SJSA1 (cell line): ENCODE measurements around the gene NOXA1. TPM values are rescaled to one million over a fixed set of nuclear protein-coding genes. Genes with fewer than 3 reads are reported as not detected.
"Not testable (repeated sequence)": the region's sequence is repeated elsewhere in the genome, so short reads cannot be mapped to it uniquely, and the experiment has no call there.

Experiments used
- DNase-seq, 2 experiments: peaks; one replicate each; pipeline ENCODE4 v3.0.0-alpha.2; 2015 to 2020; ENCODE audit warnings: low spot score in 2 of 2, low read depth in 1 of 2
- H3K27ac ChIP-seq: fragments of 250-450 bp; sonication (Bioruptor Pico); 2 replicates; pipeline ENCODE4 v1.5.1; 2020; ENCODE audit warnings: mild to moderate bottlenecking, moderate library complexity
- H3K27me3 ChIP-seq: fragments of 250-450 bp; sonication (Bioruptor Pico); replicated peaks from 2 replicates; pipeline ENCODE4 v1.5.1; 2020; ENCODE audit warnings: mild to moderate bottlenecking, moderate library complexity
- H3K36me3 ChIP-seq: fragments of 250-450 bp; sonication (Bioruptor Pico); 2 replicates; pipeline ENCODE4 v1.5.1; 2020; ENCODE audit warnings: mild to moderate bottlenecking
- H3K4me1 ChIP-seq: fragments of 250-450 bp; sonication (Bioruptor Pico); replicated peaks from 2 replicates; pipeline ENCODE4 v1.6.1; 2021; ENCODE audit warnings: mild to moderate bottlenecking
- H3K4me3 ChIP-seq: fragments of 250-450 bp; sonication (Bioruptor Pico); 2 replicates; pipeline ENCODE4 v1.5.1; 2020; ENCODE audit warnings: mild to moderate bottlenecking
- H3K9me3 ChIP-seq: fragments of 250-450 bp; sonication (Bioruptor Pico); replicated peaks from 2 replicates; pipeline ENCODE4 v1.5.1; 2020; ENCODE audit warnings: mild to moderate bottlenecking
- total RNA-seq: library from RNA; depleted of rRNA; stranded (reverse); fragments of >200 nt; shearing (Covaris generic); gene quantifications from 2 replicates; pipeline ENCODE4 v1.2.3, GENCODE V29; 2014

Gene NOXA1
- total RNA-seq, 1 experiment from 2014 or later = not detected

- Histone ChIP-seq H3K4me1 (no peaks in the 10 kb centered on the region), H3K27ac (no peak overlapping the region), H3K4me3 (no peak overlapping the region)
Observed at GRCh38 chr9:137383081-137383783, 40.0 kb upstream of the NOXA1 start.

GRCh38 chr9:137383784-137384756 is 39.1 kb upstream of the NOXA1 start:
- DNase-seq = no peak
- H3K36me3 ChIP-seq = no peaks in the 10 kb centered on the region
- H3K27me3 ChIP-seq = no peaks in the 10 kb centered on the region
- no peak overlapping the region for H3K27ac ChIP-seq
- no peak overlapping the region for H3K4me3 ChIP-seq
- H3K9me3 ChIP-seq = no peaks in the 10 kb centered on the region
- H3K4me1 ChIP-seq = no peaks in the 10 kb centered on the region

More at GRCh38 chr9:137383081-137383783, 40.0 kb upstream of the NOXA1 start:
- DNase-seq = no peak
- no peaks in the 10 kb centered on the region for H3K36me3 ChIP-seq
- no peaks in the 10 kb centered on the region for H3K27me3 ChIP-seq
- H3K9me3 ChIP-seq = no peaks in the 10 kb centered on the region

GRCh38 chr9:137385061-137385655 is 38.0 kb upstream of the NOXA1 start:
- Histone ChIP-seq H3K9me3 (no peaks in the 10 kb centered on the region), H3K27ac (no peak overlapping the region), H3K36me3 (no peaks in the 10 kb centered on the region), H3K4me3 (no peak overlapping the region), H3K4me1 (no peaks in the 10 kb centered on the region), H3K27me3 (no peaks in the 10 kb centered on the region)
- DNase-seq = no peak

GRCh38 chr9:137386507-137387113 is 36.6 kb upstream of the NOXA1 start:
- H3K27me3 ChIP-seq, H3K9me3 ChIP-seq, DNase-seq, H3K36me3 ChIP-seq, H3K4me1 ChIP-seq, H3K27ac ChIP-seq, H3K4me3 ChIP-seq: not testable (repeated sequence)

- no peaks in the 10 kb centered on the region for H3K27me3 ChIP-seq
- H3K4me1 ChIP-seq = no peaks in the 10 kb centered on the region
- H3K9me3 ChIP-seq = no peaks in the 10 kb centered on the region
- H3K4me3 ChIP-seq = no peak overlapping the region
- no peaks in the 10 kb centered on the region for H3K36me3 ChIP-seq
- H3K27ac ChIP-seq = no peak overlapping the region
- DNase-seq = no peak
Observed at GRCh38 chr9:137387114-137387890, 35.9 kb upstream of the NOXA1 start.

- Histone ChIP-seq H3K27ac (no peak overlapping the region), H3K9me3 (no peaks in the 10 kb centered on the region), H3K4me1 (no peaks in the 10 kb centered on the region), H3K27me3 (no peaks in the 10 kb centered on the region), H3K4me3 (no peak overlapping the region), H3K36me3 (no peaks in the 10 kb centered on the region)
- no peak for DNase-seq
Observed at GRCh38 chr9:137387891-137388560, 35.2 kb upstream of the NOXA1 start.

GRCh38 chr9:137388589-137389427 is 34.4 kb upstream of the NOXA1 start:
- no peaks in the 10 kb centered on the region for H3K36me3 ChIP-seq
- H3K4me1 ChIP-seq = no peaks in the 10 kb centered on the region
- no peak overlapping the region for H3K27ac ChIP-seq
- no peaks in the 10 kb centered on the region for H3K27me3 ChIP-seq
- no peaks in the 10 kb centered on the region for H3K9me3 ChIP-seq
- H3K4me3 ChIP-seq = no peak overlapping the region
- no peak for DNase-seq

- H3K27me3 ChIP-seq = no peaks in the 10 kb centered on the region
- no peaks in the 10 kb centered on the region for H3K4me1 ChIP-seq
- no peak for DNase-seq
- H3K36me3 ChIP-seq = no peaks in the 10 kb centered on the region
- H3K9me3 ChIP-seq = no peaks in the 10 kb centered on the region
- H3K27ac ChIP-seq = no peak overlapping the region
- no peak overlapping the region for H3K4me3 ChIP-seq
Observed at GRCh38 chr9:137389428-137389746, 33.8 kb upstream of the NOXA1 start.

- no peaks in the 10 kb centered on the region for H3K9me3 ChIP-seq
- H3K36me3 ChIP-seq = no peaks in the 10 kb centered on the region
- DNase-seq = no peak
- no peak overlapping the region for H3K27ac ChIP-seq
- H3K27me3 ChIP-seq = no peaks in the 10 kb centered on the region
- no peak overlapping the region for H3K4me3 ChIP-seq
- H3K4me1 ChIP-seq = no peaks in the 10 kb centered on the region
Observed at GRCh38 chr9:137390553-137391410, 32.4 kb upstream of the NOXA1 start.

GRCh38 chr9:137391411-137391754 is 31.8 kb upstream of the NOXA1 start:
- Histone ChIP-seq H3K36me3 (no peaks in the 10 kb centered on the region), H3K27ac (no peak overlapping the region), H3K27me3 (no peaks in the 10 kb centered on the region), H3K4me1 (no peaks in the 10 kb centered on the region), H3K9me3 (no peaks in the 10 kb centered on the region), H3K4me3 (no peak overlapping the region)
- DNase-seq = no peak

- Histone ChIP-seq H3K36me3 (no peaks in the 10 kb centered on the region), H3K27me3 (no peaks in the 10 kb centered on the region), H3K27ac (no peak overlapping the region), H3K9me3 (no peaks in the 10 kb centered on the region), H3K4me3 (no peak overlapping the region), H3K4me1 (no peaks in the 10 kb centered on the region)
- DNase-seq = no peak
Observed at GRCh38 chr9:137392232-137393007, 30.8 kb upstream of the NOXA1 start.
